Measurements from ENCODE around the gene FIBCD1. TPM values are rescaled to one million over a fixed set of nuclear protein-coding genes. Genes with fewer than 3 reads are reported as not detected.

Gene FIBCD1
- total RNA-seq, 2 donors from 2014 or later = 0.20 to 4.6 TPM

- peak overlapping the region; percentile 38 to 54 for H3K27ac ChIP-seq
- peaks cover 0 to 43% of the 10 kb centered on the region in 2 donors for H3K4me1 ChIP-seq
- no peak for TF ChIP-seq CTCF (IDR thresholded peaks at IDR 0.05)
- no peaks in the 10 kb centered on the region for H3K9me3 ChIP-seq
- DNase-seq (ENCODE audit: low spot score) = no peak
- no peaks in the 10 kb centered on the region for H3K27me3 ChIP-seq
- H3K4me3 ChIP-seq = no peak overlapping the region
- peaks cover 21% of the 10 kb centered on the region for H3K36me3 ChIP-seq
Measured at GRCh38 chr9:130862217-130862616, 76.8 kb downstream of the FIBCD1 start.

- peak overlapping the region; percentile 54 to 77 for H3K27ac ChIP-seq
- H3K27me3 ChIP-seq = no peaks in the 10 kb centered on the region
- H3K9me3 ChIP-seq = no peaks in the 10 kb centered on the region
- peaks cover 0 to 43% of the 10 kb centered on the region in 2 donors for H3K4me1 ChIP-seq
- H3K4me3 ChIP-seq = no peak overlapping the region
- no peak for TF ChIP-seq CTCF (IDR thresholded peaks at IDR 0.05)
- peaks cover 26% of the 10 kb centered on the region for H3K36me3 ChIP-seq
- no peak for DNase-seq (ENCODE audit: low spot score)
Measured at GRCh38 chr9:130861372-130862180, 77.5 kb downstream of the FIBCD1 start.

GRCh38 chr9:130860458-130861316 is 78.4 kb downstream of the FIBCD1 start:
- Histone ChIP-seq H3K36me3 (peaks cover 35% of the 10 kb centered on the region), H3K4me3 (no peak overlapping the region)
- peak; percentile 17 to 73 for TF ChIP-seq CTCF (IDR thresholded peaks at IDR 0.05)

GRCh38 chr9:130858739-130859705 is 80.0 kb downstream of the FIBCD1 start:
- H3K4me3 ChIP-seq = no peak overlapping the region
- H3K36me3 ChIP-seq = peaks cover 50% of the 10 kb centered on the region
- H3K27ac ChIP-seq = peak overlapping the region; percentile 60 to 79
- no peaks in the 10 kb centered on the region for H3K27me3 ChIP-seq
- DNase-seq (ENCODE audit: low spot score) = no peak
- no peaks in the 10 kb centered on the region for H3K9me3 ChIP-seq
- H3K4me1 ChIP-seq = peaks cover 0 to 43% of the 10 kb centered on the region in 2 donors
- TF ChIP-seq CTCF (IDR thresholded peaks at IDR 0.05) = no peak

More at GRCh38 chr9:130860458-130861316, 78.4 kb downstream of the FIBCD1 start:
- Histone ChIP-seq H3K9me3 (no peaks in the 10 kb centered on the region), H3K4me1 (peaks cover 0 to 43% of the 10 kb centered on the region in 2 donors), H3K27me3 (no peaks in the 10 kb centered on the region), H3K27ac (peak overlapping the region; percentile 54 to 77)
- peak; percentile 98 for DNase-seq (ENCODE audit: low spot score)
